NCI-H1694 treated with DMSO at 0.1 percent for 48 hours (cell line): ENCODE measurements around the gene RAB12.
"Not testable (repeated sequence)": the region's sequence is repeated elsewhere in the genome, so short reads cannot be mapped to it uniquely, and the experiment has no call there.

Experiments used
- DNase-seq: peaks from one replicate; lab custom pipeline; 2025; lab: John Stamatoyannopoulos, UW

Gene RAB12

GRCh38 chr18:8611916-8612576 lies 2.8 kb downstream of the RAB12 start:
- no peak for DNase-seq

- DNase-seq: no peak
Observed at GRCh38 chr18:8614875-8615274, 5.6 kb downstream of the RAB12 start.

- peak; percentile 93 for DNase-seq
Observed at GRCh38 chr18:8615397-8616027, 6.3 kb downstream of the RAB12 start.

- no peak for DNase-seq
Observed at GRCh38 chr18:8616028-8616401, 6.8 kb downstream of the RAB12 start.

GRCh38 chr18:8617907-8618306 lies 8.7 kb downstream of the RAB12 start:
- DNase-seq: no peak

- DNase-seq: no peak
Observed at GRCh38 chr18:8619041-8619440, 9.8 kb downstream of the RAB12 start.

- no peak for DNase-seq
Observed at GRCh38 chr18:8619835-8620577, 10.8 kb downstream of the RAB12 start.

GRCh38 chr18:8620845-8621244 lies 11.6 kb downstream of the RAB12 start:
- no peak for DNase-seq

- DNase-seq: not testable (repeated sequence)
Observed at GRCh38 chr18:8622625-8623024, 13.4 kb downstream of the RAB12 start.

- no peak for DNase-seq
Observed at GRCh38 chr18:8623549-8624106, 14.4 kb downstream of the RAB12 start.

- no peak for DNase-seq
Observed at GRCh38 chr18:8625461-8626092, 16.3 kb downstream of the RAB12 start.

- DNase-seq: no peak
Observed at GRCh38 chr18:8626414-8627106, 17.3 kb downstream of the RAB12 start.

- no peak for DNase-seq
Observed at GRCh38 chr18:8627107-8627472, 17.9 kb downstream of the RAB12 start.

GRCh38 chr18:8627540-8627939 lies 18.3 kb downstream of the RAB12 start:
- no peak for DNase-seq

- no peak for DNase-seq
Observed at GRCh38 chr18:8629602-8630001, 20.4 kb downstream of the RAB12 start.

GRCh38 chr18:8630546-8630945 lies 21.3 kb downstream of the RAB12 start:
- no peak for DNase-seq

- no peak for DNase-seq
Observed at GRCh38 chr18:8631265-8631664, 22.0 kb downstream of the RAB12 start.

- no peak for DNase-seq
Observed at GRCh38 chr18:8632386-8632785, 23.1 kb downstream of the RAB12 start.

- DNase-seq: no peak
Observed at GRCh38 chr18:8634508-8634907, 25.3 kb downstream of the RAB12 start.

- no peak for DNase-seq
Observed at GRCh38 chr18:8635087-8635486, 25.9 kb downstream of the RAB12 start.

GRCh38 chr18:8639762-8640161 lies 30.5 kb downstream of the RAB12 start:
- no peak for DNase-seq

- no peak for DNase-seq
Observed at GRCh38 chr18:8643326-8643878, 34.2 kb downstream of the RAB12 start.
